AML-193 (cell line): ENCODE measurements around the gene PADI2.

Source experiments
- DNase-seq, 2 experiments: peaks; one replicate each; lab custom pipeline; 2025; lab: John Stamatoyannopoulos, UW

The PADI2 gene

DNA sequence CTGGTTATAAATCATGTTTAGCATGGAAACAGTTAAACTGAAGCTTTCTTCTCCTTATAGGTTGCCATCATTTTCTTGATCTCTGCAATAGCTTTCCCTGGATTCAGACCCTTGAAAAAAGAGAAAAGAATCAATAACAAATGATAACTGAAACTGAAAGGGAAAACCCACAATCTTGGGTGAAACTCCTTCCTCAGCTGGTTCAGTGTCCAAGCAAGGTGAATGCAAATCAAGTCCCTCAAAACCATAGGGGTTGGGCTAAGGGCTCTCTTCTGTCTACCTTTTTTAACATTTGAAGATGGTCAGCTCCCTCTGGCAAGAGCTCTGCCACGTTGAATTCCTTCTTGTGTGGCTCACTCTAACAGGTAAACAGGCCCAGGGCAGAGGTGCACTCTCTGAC lies 100.4 kb downstream of the PADI2 start:
- no peak for DNase-seq

DNA sequence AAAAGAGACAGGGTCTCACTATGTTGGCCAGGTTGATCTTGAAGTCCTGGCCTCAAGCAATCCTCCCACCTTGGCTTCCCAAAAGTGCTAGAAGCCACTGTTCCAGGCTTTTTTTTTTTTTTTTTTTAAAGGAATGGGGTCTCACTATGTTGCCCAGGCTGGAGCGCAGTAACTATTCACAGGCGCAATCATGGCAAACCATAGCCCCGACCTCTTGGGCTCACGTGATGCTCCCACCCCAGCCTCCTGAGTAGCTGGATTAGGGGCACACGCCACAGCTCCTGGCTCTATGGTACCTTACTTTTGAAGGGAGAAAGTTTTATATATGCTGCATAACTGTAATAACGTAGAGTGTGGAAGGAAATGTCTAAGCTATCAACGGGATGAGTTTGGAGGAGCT lies 101.8 kb downstream of the PADI2 start:
- DNase-seq, result no peak
